Heart right ventricle (tissue), 16 donors: ENCODE data around the gene NR3C1. TPM values are rescaled to one million over a fixed set of nuclear protein-coding genes. Genes with fewer than 3 reads are reported as not detected.

Source experiments
- ATAC-seq, 8 donors: fragments of 200-7000 bp; cut with Tn5 transposase; one replicate each; pipeline ENCODE4 v1.9.1; 2020; ENCODE audit warnings: mild to moderate bottlenecking in 8 of 8, moderate library complexity in 8 of 8, moderate number of reproducible peaks in 1 of 8
- DNase-seq, 2 donors: peaks; one replicate each; pipeline ENCODE4 v3.0.0-alpha.2; 2020
- H3K27ac ChIP-seq, 10 donors: fragments of 200-600 bp; sonication (generic) in 2 of 10; one replicate each; pipeline versions ENCODE4 v1.5.0 to v1.8.0; 2020 to 2022; ENCODE audit warnings: mild to moderate bottlenecking in 3 of 10
- H3K27me3 ChIP-seq, 7 donors: fragments of 200-600 bp; one replicate each; pipeline ENCODE4 v1.8.0; 2021 to 2022; ENCODE audit warnings: mild to moderate bottlenecking in 2 of 7
- H3K36me3 ChIP-seq, 9 donors: fragments of 200-600 bp; sonication (generic) in 1 of 9; one replicate each; pipeline versions ENCODE4 v1.5.0 to v1.8.0; 2020 to 2022; ENCODE audit warnings: mild to moderate bottlenecking in 2 of 9
- H3K4me1 ChIP-seq, 9 donors: fragments of 200-600 bp; sonication (generic) in 1 of 9; one replicate each; pipeline versions ENCODE4 v1.5.0 to v1.8.0; 2020 to 2022; ENCODE audit warnings: mild to moderate bottlenecking in 4 of 9
- H3K4me3 ChIP-seq, 10 donors: fragments of 200-600 bp; sonication (generic) in 2 of 10; one replicate each; pipeline versions ENCODE4 v1.5.0 to v1.8.0; 2020 to 2022; ENCODE audit warnings: mild to moderate bottlenecking in 7 of 10, moderate library complexity in 2 of 10
- H3K9me3 ChIP-seq, 11 donors: fragments of 200-600 bp in 10 of 11; sonication (generic) in 2 of 11; one replicate each; pipeline versions ENCODE4 v1.5.0 to v1.8.0; 2013 to 2022; ENCODE audit warnings: mild to moderate bottlenecking in 2 of 11, control low read depth in 1 of 11, moderate library complexity in 1 of 11
- CTCF ChIP-seq, 9 donors: fragments of 200-600 bp; sonication (generic) in 2 of 9; IDR thresholded peaks; one replicate each; pipeline versions ENCODE4 v1.5.0 to v1.8.0; 2021 to 2022; ENCODE audit warnings: antibody characterized with exemption in 9 of 9, mild to moderate bottlenecking in 5 of 9, moderate library complexity in 1 of 9
- WGBS, 2 donors: extraction: QIAGEN DNeasy Blood & Tissue Kit; methylation state at CpG; one replicate each; pipeline ENCODE4 v1.1.7; 2013; ENCODE audit warnings: inconsistent platforms in 1 of 2; 5-methylcytosine and 5-hydroxymethylcytosine counted together
- intact Hi-C, 10 donors: fragments of 100-400 bp; cut with DNase I; formaldehyde crosslinking; loops; one replicate each; pipeline versions ENCODE4 v1.11.1 to v1.14.2; 2022
- polyA plus RNA-seq, 2 donors: library from polyadenylated mRNA; stranded (reverse); fragments of 200-250 nt; gene quantifications; one replicate each; pipeline ENCODE4 v1.2.3, GENCODE V29; 2013
- total RNA-seq, 10 donors: library from RNA; stranded (reverse); fragmentation: NEBNext Ultra II Directional in 3 of 10; extraction: Animal tissue kit (Norgen Biotek cat#: 25700) in 3 of 10; gene quantifications; one replicate each; pipeline versions ENCODE4 v1.2.1 to v1.2.4, GENCODE V29; 2021 to 2023
- donor health status: Arrhythmogenic right ventricular cardiomyopathy.
- donor health status: ischemic (EF 13 %, LVEDD 7.1; RV severe dilation, severe dysfunction).
- donor health status: healthy with polysubstance abuse.
- donor health status: DM: no; HTN: yes; CAD: no.
- donor health status: DM: no; HTN: no; CAD: no.
- donor health status: ischemic (EF 25% LVEDD 6.9; RV normal size, moderate dysfunction).
- donor health status: ischemic (EF 25% LVEDD 5.7; RV mildly dilated, moderate dysfunction).
- donor health status: healthy.
- donor health status: DM: yes; HTN: yes; CAD: no.
- donor health status: Ischemic cardiomyopathy.
- donor health status: ischemic (EF 35%, LVEDD 5.7; RV mildly dilated, moderate dysfunction).
- donor health status: nonischemic (EF 11% LVEDD 7.7; RV severe dilation, severe dysfunction).
- donor health status: DM: yes; HTN: yes; CAD: no.
- donor health status: PGD.
- donor health status: ischemic (EF 29% LVEDD 5.4; RV normal size, mild dysfunction).
- donor health status: nonischemic (EF 23%, LVEDD 6.1; RV moderate dilation, normal function).

NR3C1 gene
- total and polyA plus RNA-seq, 12 donors = 11.0 to 62.3 (median 44.6) TPM

GRCh38 chr5:143241892-143242291 is 161.6 kb downstream of the NR3C1 start:
- no peak for TF ChIP-seq CTCF (IDR thresholded peaks at IDR 0.05)
- intact Hi-C loops = no loop called here
- no peaks in the 10 kb centered on the region for H3K9me3 ChIP-seq
- no peaks in the 10 kb centered on the region for H3K36me3 ChIP-seq
- no peak for DNase-seq
- no peaks in the 10 kb centered on the region for H3K27me3 ChIP-seq
- no peak for ATAC-seq
- H3K4me3 ChIP-seq = no peak overlapping the region
- H3K4me1 ChIP-seq = peaks cover 0 to 14% (median 4%) of the 10 kb centered on the region in 9 donors
- 71 to 86% methylated on average over 1 of the region's 1 CpG for WGBS, 2 donors
- H3K27ac ChIP-seq = no peak overlapping the region

GRCh38 chr5:143239882-143240518 is 163.5 kb downstream of the NR3C1 start:
- 85% methylated on average over 5 of the region's 5 CpGs for WGBS, 2 donors
- no peak for DNase-seq
- no peaks in the 10 kb centered on the region for H3K27me3 ChIP-seq
- H3K9me3 ChIP-seq = no peaks in the 10 kb centered on the region
- no peak overlapping the region for H3K27ac ChIP-seq
- H3K4me3 ChIP-seq = no peak overlapping the region
- no peaks in the 10 kb centered on the region for H3K36me3 ChIP-seq
- ATAC-seq = no peak
- H3K4me1 ChIP-seq = peaks cover 0 to 14% (median 4%) of the 10 kb centered on the region in 9 donors
- intact Hi-C loops = no loop called here
- no peak for TF ChIP-seq CTCF (IDR thresholded peaks at IDR 0.05)

GRCh38 chr5:143238620-143239019 is 164.9 kb downstream of the NR3C1 start:
- intact Hi-C loops = no loop called here
- Histone ChIP-seq H3K4me3 (no peak overlapping the region), H3K27ac (no peak overlapping the region), H3K36me3 (no peaks in the 10 kb centered on the region), H3K9me3 (no peaks in the 10 kb centered on the region), H3K4me1 (peaks cover 0 to 9% (median 2%) of the 10 kb centered on the region in 9 donors), H3K27me3 (no peaks in the 10 kb centered on the region)
- DNase-seq (no peak), ATAC-seq (no peak)
- 95 to 97% methylated on average over 2 of the region's 2 CpGs for WGBS, 2 donors
- no peak for TF ChIP-seq CTCF (IDR thresholded peaks at IDR 0.05)

- 96% methylated on average over 10 of the region's 10 CpGs for whole genome bisulfite sequencing, 2 donors
- Histone ChIP-seq H3K9me3 (no peaks in the 10 kb centered on the region), H3K27ac (no peak overlapping the region), H3K4me3 (no peak overlapping the region), H3K27me3 (no peaks in the 10 kb centered on the region), H3K4me1 (peaks cover 0 to 11% (median 0%) of the 10 kb centered on the region in 9 donors), H3K36me3 (no peaks in the 10 kb centered on the region)
- ATAC-seq = no peak
- TF ChIP-seq CTCF (IDR thresholded peaks at IDR 0.05) = no peak
- intact Hi-C loops = no loop called here
- no peak for DNase-seq
Measured at GRCh38 chr5:143237664-143238063, 165.8 kb downstream of the NR3C1 start.
